Progenitor cell of endocrine pancreas (in vitro differentiated cells): Measurements from ENCODE around the gene TMEM238. TPM values are rescaled to one million over a fixed set of nuclear protein-coding genes. Genes with fewer than 3 reads are reported as not detected.
"Not testable (repeated sequence)": the region's sequence is repeated elsewhere in the genome, so short reads cannot be mapped to it uniquely, and the experiment has no call there.

Source experiments
- DNase-seq: peaks from one replicate; pipeline ENCODE4 v3.0.0; 2021; ENCODE audit warnings: low spot score; ENCODE audit not compliant: unreplicated experiment
- H3K27ac Mint-ChIP-seq: 2 replicates; pipeline ENCODE4 v1.8.0; 2021; ENCODE audit warnings: mild to moderate bottlenecking, moderate library complexity, mixed read lengths
- H3K27me3 Mint-ChIP-seq: 2 replicates; pipeline ENCODE4 v1.8.0; 2021; ENCODE audit warnings: mixed read lengths
- H3K36me3 Mint-ChIP-seq: 2 replicates; pipeline ENCODE4 v1.8.0; 2022; ENCODE audit warnings: mixed read lengths; ENCODE audit not compliant: insufficient read depth
- H3K4me1 Mint-ChIP-seq: 2 replicates; pipeline ENCODE4 v1.8.0; 2021; ENCODE audit warnings: low read depth, mixed read lengths
- H3K4me3 Mint-ChIP-seq: 2 replicates; pipeline ENCODE4 v1.8.0; 2021; ENCODE audit warnings: low read depth, mild to moderate bottlenecking, moderate library complexity, mixed read lengths
- H3K9me3 Mint-ChIP-seq: 2 replicates; pipeline ENCODE4 v1.8.0; 2021; ENCODE audit warnings: low read depth, mixed read lengths
- total RNA-seq: library from RNA; stranded (reverse); gene quantifications from 2 replicates; pipeline ENCODE4 v1.2.1, GENCODE V29; 2021
- TF ChIP-seq, protein P1 (sequence below): fragments of 200-600 bp; sonication (generic); IDR thresholded peaks from one replicate; pipeline ENCODE4 v1.5.0; 2021; ENCODE audit warnings: antibody characterized with exemption, mild to moderate bottlenecking; ENCODE audit not compliant: unreplicated experiment

Gene TMEM238
- total RNA-seq, 1 donor from 2014 or later = 5.6 TPM

DNA sequence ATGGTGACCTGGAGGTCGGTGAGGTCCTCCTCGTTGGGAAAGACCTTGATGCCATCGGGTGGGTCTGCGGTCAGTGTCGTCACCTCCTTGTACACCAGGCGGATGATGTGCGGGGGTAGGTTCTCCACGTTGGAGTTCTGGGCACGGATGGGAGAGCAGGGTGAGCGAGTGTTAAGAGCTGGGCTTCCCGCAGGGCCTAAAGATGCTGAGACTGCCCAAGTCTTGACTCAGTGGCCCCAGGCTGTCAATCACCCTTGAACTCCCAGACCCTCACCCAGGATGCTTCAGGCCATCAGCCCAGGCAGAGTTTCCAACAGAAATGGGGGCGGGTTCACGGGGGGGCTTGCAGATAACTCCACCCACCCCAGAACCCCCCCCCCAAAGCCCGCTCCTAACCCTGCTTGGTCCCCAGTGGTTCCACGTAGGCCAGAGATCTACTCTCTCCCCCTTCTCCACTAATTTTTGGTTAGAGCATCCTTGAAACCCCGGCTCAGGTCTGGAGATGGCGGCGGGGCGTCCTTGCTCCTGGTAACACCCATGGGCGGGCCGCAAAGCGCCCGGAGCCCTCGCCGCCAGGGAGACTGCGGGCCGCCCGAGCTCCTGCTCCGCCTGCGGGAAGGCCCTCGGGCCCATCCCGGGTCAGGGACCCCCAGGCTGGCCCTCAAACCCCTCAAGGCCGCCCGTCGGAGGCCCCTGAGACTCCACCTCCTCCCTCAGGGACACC lies 22.9 kb upstream of the TMEM238 start:
- TF ChIP-seq, protein P1, sequence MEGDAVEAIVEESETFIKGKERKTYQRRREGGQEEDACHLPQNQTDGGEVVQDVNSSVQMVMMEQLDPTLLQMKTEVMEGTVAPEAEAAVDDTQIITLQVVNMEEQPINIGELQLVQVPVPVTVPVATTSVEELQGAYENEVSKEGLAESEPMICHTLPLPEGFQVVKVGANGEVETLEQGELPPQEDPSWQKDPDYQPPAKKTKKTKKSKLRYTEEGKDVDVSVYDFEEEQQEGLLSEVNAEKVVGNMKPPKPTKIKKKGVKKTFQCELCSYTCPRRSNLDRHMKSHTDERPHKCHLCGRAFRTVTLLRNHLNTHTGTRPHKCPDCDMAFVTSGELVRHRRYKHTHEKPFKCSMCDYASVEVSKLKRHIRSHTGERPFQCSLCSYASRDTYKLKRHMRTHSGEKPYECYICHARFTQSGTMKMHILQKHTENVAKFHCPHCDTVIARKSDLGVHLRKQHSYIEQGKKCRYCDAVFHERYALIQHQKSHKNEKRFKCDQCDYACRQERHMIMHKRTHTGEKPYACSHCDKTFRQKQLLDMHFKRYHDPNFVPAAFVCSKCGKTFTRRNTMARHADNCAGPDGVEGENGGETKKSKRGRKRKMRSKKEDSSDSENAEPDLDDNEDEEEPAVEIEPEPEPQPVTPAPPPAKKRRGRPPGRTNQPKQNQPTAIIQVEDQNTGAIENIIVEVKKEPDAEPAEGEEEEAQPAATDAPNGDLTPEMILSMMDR = no peak
- no peak for DNase-seq
- Mint-ChIP-seq H3K4me1 (peaks cover 14% of the 10 kb centered on the region), H3K9me3 (peaks cover 9% of the 10 kb centered on the region), H3K36me3 (peaks cover 18% of the 10 kb centered on the region), H3K27me3 (peaks cover 14% of the 10 kb centered on the region), H3K27ac (peak overlapping the region; percentile 67), H3K4me3 (peak overlapping the region; percentile 88)

DNA sequence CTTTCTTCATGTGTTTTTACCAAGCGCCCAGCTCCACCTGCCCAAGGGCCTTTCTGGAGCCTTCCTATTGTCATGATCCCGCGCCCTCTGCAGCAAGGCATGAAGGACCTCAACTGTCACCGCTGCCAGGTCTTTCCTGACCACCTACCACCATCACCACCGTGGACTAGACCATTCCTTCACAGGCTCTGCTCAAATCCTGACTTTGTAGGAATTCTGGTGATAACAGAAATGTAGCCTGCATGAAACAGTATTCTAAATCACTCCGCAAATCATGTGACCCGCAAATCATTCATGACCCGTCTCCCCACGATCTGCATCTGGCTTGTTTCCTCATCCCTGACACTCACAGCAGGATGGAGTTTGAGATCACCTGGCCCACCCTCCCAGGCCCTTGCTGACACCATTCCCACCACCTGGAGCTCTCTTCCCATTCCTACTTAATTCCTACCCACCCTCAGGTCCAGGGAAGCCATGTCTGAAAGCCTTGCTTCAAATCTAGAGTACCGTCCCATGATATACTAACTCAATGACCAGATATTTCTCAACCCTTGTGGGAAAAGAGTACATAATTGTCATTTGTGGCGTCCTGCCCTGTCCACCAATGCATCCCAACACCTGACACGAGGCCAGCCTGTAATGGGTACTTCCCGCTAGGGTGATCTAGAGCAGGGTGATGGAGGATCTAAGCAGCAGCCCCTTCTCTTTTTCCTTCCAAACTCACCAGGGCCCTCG lies 22.2 kb upstream of the TMEM238 start:
- Mint-ChIP-seq H3K36me3 (peaks cover 19% of the 10 kb centered on the region), H3K4me1 (peaks cover 14% of the 10 kb centered on the region), H3K4me3 (peak overlapping the region; percentile 88), H3K27me3 (peaks cover 12% of the 10 kb centered on the region), H3K27ac (peak overlapping the region; percentile 87), H3K9me3 (peaks cover 9% of the 10 kb centered on the region)
- TF ChIP-seq, protein P1 = no peak
- no peak for DNase-seq

DNA sequence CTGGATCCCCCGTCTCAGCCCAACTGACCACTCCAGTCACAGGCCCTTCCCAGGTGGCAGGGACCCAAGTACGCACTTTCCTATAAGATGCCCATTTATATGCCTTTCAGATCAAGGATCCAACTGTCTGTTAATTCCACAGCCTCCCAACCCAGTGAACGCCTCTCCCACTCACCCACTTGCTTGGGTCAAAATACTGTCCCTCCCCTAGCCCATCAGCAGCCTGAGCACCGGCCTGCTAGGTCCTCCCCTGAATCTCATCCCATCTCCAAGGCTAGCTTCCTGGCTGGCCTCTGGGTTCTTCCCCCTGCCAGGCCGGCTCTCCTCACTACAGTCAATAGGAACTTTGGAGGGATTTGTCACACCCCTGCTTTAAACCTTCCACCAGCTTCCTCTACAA lies 21.5 kb upstream of the TMEM238 start:
- TF ChIP-seq, protein P1 = no peak
- no peak for DNase-seq
- Mint-ChIP-seq H3K4me3 (peak overlapping the region; percentile 88), H3K27ac (peak overlapping the region; percentile 87), H3K27me3 (peaks cover 7% of the 10 kb centered on the region), H3K9me3 (peaks cover 9% of the 10 kb centered on the region), H3K36me3 (peaks cover 21% of the 10 kb centered on the region), H3K4me1 (peaks cover 14% of the 10 kb centered on the region)

DNA sequence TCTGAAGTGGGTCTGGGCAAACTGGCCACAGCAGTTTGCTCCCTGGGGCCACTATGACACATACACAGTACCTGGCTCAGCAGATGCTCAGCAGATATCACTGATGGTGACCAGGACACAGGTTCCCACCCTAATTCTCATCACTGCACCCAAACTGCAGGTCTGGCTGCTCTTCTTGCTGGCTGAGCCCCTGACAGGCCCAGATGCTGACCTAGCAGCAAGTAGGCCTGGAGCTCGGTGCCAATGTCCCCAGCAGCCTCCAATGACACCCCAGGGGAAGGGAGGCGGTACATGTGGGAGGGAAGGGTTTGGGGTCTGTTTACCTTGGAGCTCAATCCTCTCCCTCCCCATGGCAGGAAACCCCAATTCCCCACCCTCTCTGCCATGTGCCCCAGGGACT lies 18.4 kb upstream of the TMEM238 start:
- no peak overlapping the region for H3K27ac Mint-ChIP-seq
- peaks cover 19% of the 10 kb centered on the region for H3K36me3 Mint-ChIP-seq
- peaks cover 14% of the 10 kb centered on the region for H3K4me1 Mint-ChIP-seq

DNA sequence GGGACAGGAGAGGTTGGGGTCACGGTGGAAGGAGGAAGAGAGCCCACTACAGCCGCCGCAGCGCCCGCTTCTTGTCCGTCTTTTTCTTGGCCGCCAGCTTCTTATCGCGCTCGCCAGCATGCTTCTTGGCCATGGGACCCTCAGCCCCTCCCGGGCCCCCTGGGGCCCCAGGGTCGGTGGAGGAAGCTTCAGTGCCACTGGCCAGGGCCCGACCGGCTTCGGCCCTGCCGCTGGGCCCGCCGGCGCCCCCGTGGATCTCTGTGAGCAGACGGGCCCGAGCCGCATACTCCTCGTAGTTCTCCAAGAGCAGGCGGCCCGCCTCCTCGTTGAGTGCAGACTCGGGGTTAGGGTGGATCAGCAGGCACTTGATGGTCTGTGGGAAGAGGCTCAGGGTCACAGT lies 17.3 kb upstream of the TMEM238 start:
- H3K4me3 Mint-ChIP-seq, H3K27me3 Mint-ChIP-seq, DNase-seq, H3K27ac Mint-ChIP-seq, H3K9me3 Mint-ChIP-seq, H3K4me1 Mint-ChIP-seq: not testable (repeated sequence)
- H3K36me3 Mint-ChIP-seq = peaks cover 17% of the 10 kb centered on the region

More for the DNA sequence above, 18.4 kb upstream of the TMEM238 start:
- Mint-ChIP-seq H3K4me3 (no peak overlapping the region), H3K9me3 (no peaks in the 10 kb centered on the region), H3K27me3 (no peaks in the 10 kb centered on the region)
- DNase-seq = no peak
- TF ChIP-seq, protein P1 = no peak
